ENCODE data around the gene COL28A1.
"Not testable (repeated sequence)": the region's sequence is repeated elsewhere in the genome, so short reads cannot be mapped to it uniquely, and the experiment has no call there.

Gene COL28A1

GRCh38 chr7:7562736-7563135, 27.1 kb upstream of the COL28A1 start:
- in situ Hi-C loops (cut with HindIII; ENCODE audit: low sequenced_read_pairs): no loop called here

GRCh38 chr7:7561591-7561990, 25.9 kb upstream of the COL28A1 start:
- in situ Hi-C loops (cut with HindIII; ENCODE audit: low sequenced_read_pairs): not testable (repeated sequence)

GRCh38 chr7:7557252-7557651, 21.6 kb upstream of the COL28A1 start:
- in situ Hi-C loops (cut with HindIII; ENCODE audit: low sequenced_read_pairs): no loop called here

- in situ Hi-C loops (cut with HindIII; ENCODE audit: low sequenced_read_pairs): no loop called here
These were observed 21.2 kb upstream of the COL28A1 start for GRCh38 chr7:7556852-7557251.

- in situ Hi-C loops (cut with HindIII; ENCODE audit: low sequenced_read_pairs): no loop called here
These were observed 19.2 kb upstream of the COL28A1 start for GRCh38 chr7:7554649-7555575.

- in situ Hi-C loops (cut with HindIII; ENCODE audit: low sequenced_read_pairs): no loop called here
These were observed 18.4 kb upstream of the COL28A1 start for GRCh38 chr7:7554021-7554432.

- in situ Hi-C loops (cut with HindIII; ENCODE audit: low sequenced_read_pairs): no loop called here
These were observed 17.7 kb upstream of the COL28A1 start for GRCh38 chr7:7553386-7553785.

- in situ Hi-C loops (cut with HindIII; ENCODE audit: low sequenced_read_pairs): no loop called here
These were observed 16.5 kb upstream of the COL28A1 start for GRCh38 chr7:7552199-7552598.

- in situ Hi-C loops (cut with HindIII; ENCODE audit: low sequenced_read_pairs): no loop called here
These were observed 15.0 kb upstream of the COL28A1 start for GRCh38 chr7:7550663-7551062.

GRCh38 chr7:7548407-7548806, 12.7 kb upstream of the COL28A1 start:
- in situ Hi-C loops (cut with HindIII; ENCODE audit: low sequenced_read_pairs): no loop called here

- in situ Hi-C loops (cut with HindIII; ENCODE audit: low sequenced_read_pairs): no loop called here
These were observed 6.7 kb upstream of the COL28A1 start for GRCh38 chr7:7542251-7542835.

- in situ Hi-C loops (cut with HindIII; ENCODE audit: low sequenced_read_pairs): loop anchor here (5.0 kb wide), 1 partner anchor 117 kb away; no protein-coding TSS in a partner anchor
These were observed 4.0 kb upstream of the COL28A1 start for GRCh38 chr7:7539711-7540110.

- in situ Hi-C loops (cut with HindIII; ENCODE audit: low sequenced_read_pairs): loop anchor here (5.0 kb wide), 1 partner anchor 117 kb away; no protein-coding TSS in a partner anchor
These were observed 3.5 kb upstream of the COL28A1 start for GRCh38 chr7:7539152-7539551.

- in situ Hi-C loops (cut with HindIII; ENCODE audit: low sequenced_read_pairs): loop anchor here (5.0 kb wide), 1 partner anchor 115 kb away; no protein-coding TSS in a partner anchor
These were observed 2.0 kb upstream of the COL28A1 start for GRCh38 chr7:7537711-7538110.

GRCh38 chr7:7536396-7537019, 835 bp upstream of the COL28A1 start:
- in situ Hi-C loops (cut with HindIII; ENCODE audit: low sequenced_read_pairs): loop anchor here (5.0 kb wide), 1 partner anchor 114 kb away; no protein-coding TSS in a partner anchor

GRCh38 chr7:7533831-7534430, 1.7 kb downstream of the COL28A1 start:
- in situ Hi-C loops (cut with HindIII; ENCODE audit: low sequenced_read_pairs): no loop called here

- in situ Hi-C loops (cut with HindIII; ENCODE audit: low sequenced_read_pairs): no loop called here
These were observed 6.3 kb downstream of the COL28A1 start for GRCh38 chr7:7529328-7529727.

- in situ Hi-C loops (cut with HindIII; ENCODE audit: low sequenced_read_pairs): no loop called here
These were observed 8.6 kb downstream of the COL28A1 start for GRCh38 chr7:7527047-7527446.

- in situ Hi-C loops (cut with HindIII; ENCODE audit: low sequenced_read_pairs): no loop called here
These were observed 9.7 kb downstream of the COL28A1 start for GRCh38 chr7:7526006-7526405.

GRCh38 chr7:7524121-7524520, 11.6 kb downstream of the COL28A1 start:
- in situ Hi-C loops (cut with HindIII; ENCODE audit: low sequenced_read_pairs): no loop called here

- in situ Hi-C loops (cut with HindIII; ENCODE audit: low sequenced_read_pairs): no loop called here
These were observed 13.3 kb downstream of the COL28A1 start for GRCh38 chr7:7522421-7522820.
